Ovary (tissue), 9 donors: ENCODE results near the gene ARHGAP33. TPM values are rescaled to one million over a fixed set of nuclear protein-coding genes. Genes with fewer than 3 reads are reported as not detected.

ENCODE experiments used
- DNase-seq, 5 donors: peaks; one replicate each; pipeline ENCODE4 v3.0.0-alpha.2; 2019 to 2020
- H3K27ac ChIP-seq, 2 donors: fragments of 200-600 bp; one replicate each; pipeline versions ENCODE4 v1.5.1 to v1.8.0; 2019 to 2022
- H3K27me3 ChIP-seq: fragments of 200-600 bp; one replicate; pipeline ENCODE4 v1.8.0; 2022
- H3K36me3 ChIP-seq: fragments of 200-600 bp; sonication (generic); one replicate; pipeline ENCODE4 v1.5.1; 2019
- H3K4me1 ChIP-seq: one replicate; pipeline ENCODE4 v1.8.1; 2013; ENCODE audit warnings: mild to moderate bottlenecking, moderate library complexity; ENCODE audit not compliant: insufficient read depth
- H3K4me3 ChIP-seq: fragments of 200-600 bp; sonication (generic); one replicate; pipeline ENCODE4 v1.5.1; 2017
- H3K9me3 ChIP-seq, 2 donors: fragments of 200-600 bp in 1 of 2; sonication (generic) in 1 of 2; one replicate each; pipeline versions ENCODE4 v1.5.1 to v1.8.1; 2013 to 2019; ENCODE audit warnings: mild to moderate bottlenecking in 1 of 2, moderate library complexity in 1 of 2
- CTCF ChIP-seq, 3 donors: fragments of 450-650 bp in 2 of 3; fragments of 200-600 bp in 1 of 3; IDR thresholded peaks; one replicate each; pipeline versions ENCODE4 v1.5.1 to v1.8.0; 2016 to 2022; ENCODE audit warnings: antibody characterized with exemption in 3 of 3, mild to moderate bottlenecking in 1 of 3
- EP300 ChIP-seq: sonication (generic); formaldehyde crosslinking; IDR thresholded peaks from one replicate; pipeline ENCODE4 v1.6.1; 2017; ENCODE audit warnings: antibody characterized with exemption
- POLR2A ChIP-seq: fragments of 450-650 bp; IDR thresholded peaks from one replicate; pipeline ENCODE4 v1.6.1; 2017; ENCODE audit warnings: antibody characterized with exemption, mild to moderate bottlenecking, moderate library complexity
- WGBS, 3 donors: extraction: QIAGEN DNeasy Blood & Tissue Kit in 1 of 3; methylation state at CpG; one replicate each; pipeline versions ENCODE4 v1.1.5 to v1.1.7; 2013 to 2017; 5-methylcytosine and 5-hydroxymethylcytosine counted together
- intact Hi-C, 4 donors: fragments of 100-400 bp; cut with DNase I; formaldehyde crosslinking; loops; one replicate each; pipeline versions ENCODE4 v1.11.0 to v1.15.1; 2022 to 2023
- polyA plus RNA-seq, 2 donors: library from polyadenylated mRNA; stranded (reverse); fragments of 200-250 nt in 1 of 2; fragments of 350-450 nt in 1 of 2; fragmentation: Illumina TruSeq in 1 of 2; extraction: RNeasy Lipid Tissue Mini Kit (QIAGEN cat#74804) in 1 of 2; gene quantifications; one replicate each; pipeline ENCODE4 v1.2.3, GENCODE V29; 2013 to 2014
- total RNA-seq, 7 donors: library from RNA; depleted of rRNA in 2 of 7; stranded (reverse); fragments of >200 nt in 2 of 7; fragmentation: NEBNext Ultra II Directional in 3 of 7; extraction: Animal tissue kit (Norgen Biotek cat#: 25700) in 3 of 7; gene quantifications; one replicate each; pipeline versions ENCODE4 v1.1.0 to v1.2.4, GENCODE V29; 2016 to 2023
- donor health status: DM: no; HTN: no; CAD: no; lungs with moderate emphysema.
- donor health status: DM: no; HTN: no; CAD: no.
- donor health status: Bipolar disorder and iron deficiency.
- donor health status: DM: yes; HTN: yes; CAD: no.
- donor health status: DM: no; HTN: no; CAD: no.
- donor health status: DM: yes; HTN: yes; CAD: no.

Gene ARHGAP33
- total and polyA plus RNA-seq, 9 donors = 0.95 to 52.7 (median 32.7) TPM

DNA sequence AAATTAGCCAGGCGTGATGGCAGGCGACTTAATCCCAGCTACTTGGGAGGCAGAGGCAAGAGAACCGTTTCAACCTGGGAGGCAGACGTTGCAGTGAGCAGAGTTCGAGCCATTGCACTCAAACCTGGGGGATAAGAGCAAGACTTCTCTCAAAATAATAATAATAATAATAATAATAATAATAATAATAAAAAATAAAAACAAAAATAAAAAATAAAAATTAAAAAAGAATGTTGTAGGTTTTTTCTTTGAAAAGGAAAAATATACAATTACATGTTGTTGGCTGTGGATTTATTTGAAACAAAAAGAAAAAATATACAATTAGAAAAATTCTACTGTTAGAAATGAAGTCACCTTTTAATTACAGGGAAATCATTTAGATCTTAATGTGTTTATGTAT, 48.8 kb downstream of the ARHGAP33 start:
- H3K36me3 ChIP-seq = no peaks in the 10 kb centered on the region
- no peak overlapping the region for H3K27ac ChIP-seq
- H3K4me3 ChIP-seq = no peak overlapping the region
- no peaks in the 10 kb centered on the region for H3K27me3 ChIP-seq
- no peak for TF ChIP-seq POLR2A
- no peak for TF ChIP-seq CTCF (IDR thresholded peaks at IDR 0.05)
- no peak for TF ChIP-seq EP300
- DNase-seq = no peak
- 74 to 80% (median 76%) methylated on average over 5 of the region's 5 CpGs for WGBS, 3 donors
- no peaks in the 10 kb centered on the region for H3K4me1 ChIP-seq
- intact Hi-C loops = loop anchor here in 1 of 4 donors (10.0 kb wide), 1 partner anchor 129 kb away; no protein-coding TSS in a partner anchor
- H3K9me3 ChIP-seq = no peaks in the 10 kb centered on the region

- Histone ChIP-seq H3K4me3 (no peak overlapping the region), H3K4me1 (no peaks in the 10 kb centered on the region), H3K27ac (no peak overlapping the region), H3K36me3 (no peaks in the 10 kb centered on the region), H3K9me3 (no peaks in the 10 kb centered on the region), H3K27me3 (no peaks in the 10 kb centered on the region)
- TF ChIP-seq EP300 = no peak
- no peak for TF ChIP-seq CTCF (IDR thresholded peaks at IDR 0.05)
- TF ChIP-seq POLR2A = no peak
- intact Hi-C loops = loop anchor here in 1 of 4 donors (10.0 kb wide), 1 partner anchor 134 kb away; no protein-coding TSS in a partner anchor
- peak; percentile 43 to 83 (median 70) for DNase-seq
- WGBS, 3 donors = 2 to 4% (median 3%) methylated on average over 12 of the region's 12 CpGs
Measured at GRCh38 chr19:35828692-35829301, 53.4 kb downstream of the ARHGAP33 start.

GRCh38 chr19:35830986-35831385, 55.6 kb downstream of the ARHGAP33 start:
- no peak for TF ChIP-seq POLR2A
- no peak for TF ChIP-seq CTCF (IDR thresholded peaks at IDR 0.05)
- TF ChIP-seq EP300 = no peak
- no peaks in the 10 kb centered on the region for H3K27me3 ChIP-seq

GRCh38 chr19:35832054-35832453, 56.7 kb downstream of the ARHGAP33 start:
- DNase-seq = no peak
- WGBS, 3 donors = 43 to 60% (median 49%) methylated on average over 4 of the region's 4 CpGs
- no peaks in the 10 kb centered on the region for H3K4me1 ChIP-seq
- intact Hi-C loops = loop anchor here in 1 of 4 donors (5.0 kb wide), 1 partner anchor 155 kb away; no protein-coding TSS in a partner anchor
- H3K36me3 ChIP-seq = no peaks in the 10 kb centered on the region
- TF ChIP-seq CTCF (IDR thresholded peaks at IDR 0.05) = no peak
- no peak for TF ChIP-seq EP300
- no peak for TF ChIP-seq POLR2A
- H3K27ac ChIP-seq = no peak overlapping the region
- H3K27me3 ChIP-seq = no peaks in the 10 kb centered on the region
- no peak overlapping the region for H3K4me3 ChIP-seq
- H3K9me3 ChIP-seq = no peaks in the 10 kb centered on the region

More at GRCh38 chr19:35830986-35831385, 55.6 kb downstream of the ARHGAP33 start:
- no peak overlapping the region for H3K27ac ChIP-seq
- DNase-seq = no peak
- intact Hi-C loops = loop anchor here in 1 of 4 donors (5.0 kb wide), 1 partner anchor 154 kb away; no protein-coding TSS in a partner anchor
- H3K4me1 ChIP-seq = no peaks in the 10 kb centered on the region
- no peaks in the 10 kb centered on the region for H3K9me3 ChIP-seq
- WGBS, 3 donors = 62 to 70% (median 67%) methylated on average over 17 to 18 of the region's 18 CpGs
- H3K36me3 ChIP-seq = no peaks in the 10 kb centered on the region
- no peak overlapping the region for H3K4me3 ChIP-seq
